ENCODE results near the gene EXO1. TPM values are rescaled to one million over a fixed set of nuclear protein-coding genes. Genes with fewer than 3 reads are reported as not detected.

The EXO1 gene
- total RNA-seq, 4 donors from 2014 or later = 0.52 to 10.0 TPM; not detected in 2

DNA sequence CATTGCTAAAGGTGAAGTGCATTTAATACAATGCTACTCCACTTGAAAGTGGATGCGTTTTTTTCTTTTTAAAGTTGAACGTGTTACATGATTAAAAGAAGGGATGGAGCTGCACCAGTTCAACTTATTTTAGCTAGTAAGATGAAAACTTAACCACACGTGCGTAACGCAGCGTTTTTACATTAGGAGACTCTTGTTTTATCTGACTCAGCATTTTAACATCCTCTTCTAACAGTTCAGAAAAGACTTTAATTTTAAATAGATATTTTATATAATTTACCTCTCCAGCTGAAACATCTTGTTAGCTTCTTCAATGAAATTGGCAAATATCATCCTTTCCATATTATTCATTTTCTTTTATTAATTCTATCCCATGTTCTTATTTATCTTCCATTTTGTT is 33.4 kb downstream of the EXO1 start:
- no peak for DNase-seq
- TF ChIP-seq POLR2A (IDR thresholded peaks at IDR 0.05) = no peak
- TF ChIP-seq, protein P1, sequence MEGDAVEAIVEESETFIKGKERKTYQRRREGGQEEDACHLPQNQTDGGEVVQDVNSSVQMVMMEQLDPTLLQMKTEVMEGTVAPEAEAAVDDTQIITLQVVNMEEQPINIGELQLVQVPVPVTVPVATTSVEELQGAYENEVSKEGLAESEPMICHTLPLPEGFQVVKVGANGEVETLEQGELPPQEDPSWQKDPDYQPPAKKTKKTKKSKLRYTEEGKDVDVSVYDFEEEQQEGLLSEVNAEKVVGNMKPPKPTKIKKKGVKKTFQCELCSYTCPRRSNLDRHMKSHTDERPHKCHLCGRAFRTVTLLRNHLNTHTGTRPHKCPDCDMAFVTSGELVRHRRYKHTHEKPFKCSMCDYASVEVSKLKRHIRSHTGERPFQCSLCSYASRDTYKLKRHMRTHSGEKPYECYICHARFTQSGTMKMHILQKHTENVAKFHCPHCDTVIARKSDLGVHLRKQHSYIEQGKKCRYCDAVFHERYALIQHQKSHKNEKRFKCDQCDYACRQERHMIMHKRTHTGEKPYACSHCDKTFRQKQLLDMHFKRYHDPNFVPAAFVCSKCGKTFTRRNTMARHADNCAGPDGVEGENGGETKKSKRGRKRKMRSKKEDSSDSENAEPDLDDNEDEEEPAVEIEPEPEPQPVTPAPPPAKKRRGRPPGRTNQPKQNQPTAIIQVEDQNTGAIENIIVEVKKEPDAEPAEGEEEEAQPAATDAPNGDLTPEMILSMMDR (IDR thresholded peaks at IDR 0.05) = no peak
- no peaks in the 10 kb centered on the region for H3K9me3 ChIP-seq
- no peaks in the 10 kb centered on the region for H3K36me3 ChIP-seq
- H3K27me3 ChIP-seq = no peaks in the 10 kb centered on the region
- H3K4me3 ChIP-seq = no peak overlapping the region
- no peaks in the 10 kb centered on the region for H3K4me1 ChIP-seq
- intact Hi-C loops (cut with DNase I; ENCODE audit: low total_unique reads) = no loop called here
- H3K27ac ChIP-seq = no peak overlapping the region

DNA sequence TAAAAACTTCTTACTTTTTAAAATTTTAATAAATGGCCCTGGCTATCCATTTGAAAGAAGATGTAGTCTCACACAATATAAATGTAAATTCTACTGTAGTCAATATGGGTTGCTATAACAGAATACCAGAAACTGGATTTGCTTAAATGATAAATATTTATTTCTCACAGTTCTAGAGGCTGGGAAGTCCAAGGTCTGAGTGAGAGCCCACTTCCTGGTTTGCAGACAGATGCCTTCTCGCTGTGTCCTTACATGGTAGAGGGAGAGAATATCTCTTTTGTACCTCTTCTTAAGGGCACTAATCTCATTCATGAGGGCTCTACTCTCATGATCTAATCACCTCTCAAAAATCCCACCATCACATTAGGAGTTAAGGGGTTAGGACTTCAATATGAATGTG is 35.2 kb downstream of the EXO1 start:
- TF ChIP-seq, protein P1 (IDR thresholded peaks at IDR 0.05) = no peak
- no peak for TF ChIP-seq POLR2A (IDR thresholded peaks at IDR 0.05)
- H3K4me3 ChIP-seq = no peak overlapping the region
- H3K36me3 ChIP-seq = no peaks in the 10 kb centered on the region
- DNase-seq = no peak
- H3K9me3 ChIP-seq = no peaks in the 10 kb centered on the region
- intact Hi-C loops (cut with DNase I; ENCODE audit: low total_unique reads) = no loop called here
- H3K4me1 ChIP-seq = no peaks in the 10 kb centered on the region
- no peak overlapping the region for H3K27ac ChIP-seq
- H3K27me3 ChIP-seq = no peaks in the 10 kb centered on the region

DNA sequence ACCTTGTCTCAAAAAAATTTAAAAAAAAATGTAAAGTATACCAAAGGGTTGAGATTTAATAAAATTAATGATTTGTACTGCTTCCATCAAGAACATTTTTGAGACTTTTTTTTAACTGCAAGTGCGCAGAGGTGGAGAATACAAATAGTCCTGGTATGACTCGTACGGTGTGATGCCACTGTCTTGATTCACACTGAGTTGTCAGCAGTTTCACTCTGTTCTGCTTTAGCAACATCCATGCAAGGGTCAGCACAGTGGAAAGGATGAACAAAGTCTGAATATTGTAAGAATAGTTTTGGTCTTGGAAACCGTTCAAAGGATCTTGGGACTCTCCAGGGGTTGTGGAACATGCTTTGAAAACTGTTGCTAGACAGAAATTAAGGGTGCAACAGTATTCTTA is 40.2 kb downstream of the EXO1 start:
- Histone ChIP-seq H3K36me3 (no peaks in the 10 kb centered on the region), H3K27me3 (no peaks in the 10 kb centered on the region), H3K4me3 (no peak overlapping the region), H3K9me3 (no peaks in the 10 kb centered on the region), H3K27ac (no peak overlapping the region), H3K4me1 (no peaks in the 10 kb centered on the region)
- DNase-seq = no peak
- TF ChIP-seq, protein P1 (IDR thresholded peaks at IDR 0.05) = no peak
- TF ChIP-seq POLR2A (IDR thresholded peaks at IDR 0.05) = no peak
- intact Hi-C loops (cut with DNase I; ENCODE audit: low total_unique reads) = no loop called here

DNA sequence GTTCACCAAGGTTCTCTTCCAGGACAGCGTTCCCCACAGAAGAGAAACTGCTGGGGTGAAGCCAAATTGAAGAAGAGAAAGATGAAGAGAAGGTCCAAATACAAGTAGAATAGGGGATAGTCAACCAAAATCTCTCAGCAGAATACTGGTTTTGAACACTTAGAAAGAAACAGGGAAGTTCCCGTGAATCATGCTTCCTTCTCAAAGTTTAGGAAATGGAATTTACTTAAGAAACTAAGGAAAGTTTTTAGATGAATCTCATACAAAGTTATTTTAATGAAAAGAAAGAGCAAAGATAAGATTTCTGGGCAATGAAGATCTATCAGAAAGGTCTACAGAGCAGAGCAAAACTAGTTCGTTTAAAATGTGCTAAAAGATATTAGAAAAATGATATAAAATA is 43.3 kb downstream of the EXO1 start:
- no peak for DNase-seq
- H3K9me3 ChIP-seq = no peaks in the 10 kb centered on the region
- H3K4me1 ChIP-seq = no peaks in the 10 kb centered on the region
- no peak overlapping the region for H3K27ac ChIP-seq
- TF ChIP-seq, protein P1 (IDR thresholded peaks at IDR 0.05) = no peak
- TF ChIP-seq POLR2A (IDR thresholded peaks at IDR 0.05) = no peak
- no peaks in the 10 kb centered on the region for H3K36me3 ChIP-seq
- no peaks in the 10 kb centered on the region for H3K27me3 ChIP-seq
- H3K4me3 ChIP-seq = no peak overlapping the region
- intact Hi-C loops (cut with DNase I; ENCODE audit: low total_unique reads) = no loop called here

DNA sequence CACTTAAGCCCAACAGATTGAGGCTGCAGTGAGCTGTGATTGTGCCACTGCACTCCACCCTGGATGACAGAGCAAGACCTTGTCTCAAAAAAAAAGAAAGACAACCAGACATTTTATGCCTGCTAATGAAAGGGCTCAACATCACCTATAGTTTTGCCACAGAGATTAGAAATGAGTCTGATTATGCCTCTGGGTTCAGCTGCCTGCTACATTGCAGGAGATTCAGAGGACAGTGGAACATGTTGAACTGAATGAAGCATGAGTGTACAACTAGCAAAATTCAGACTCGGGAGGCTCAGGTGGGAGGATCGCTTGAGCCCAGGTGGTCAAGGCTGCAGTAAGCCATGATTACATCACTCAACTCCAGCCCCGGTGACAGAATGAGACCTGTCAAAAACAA is 46.0 kb downstream of the EXO1 start:
- intact Hi-C loops (cut with DNase I; ENCODE audit: low total_unique reads) = no loop called here
- Histone ChIP-seq H3K4me1 (no peaks in the 10 kb centered on the region), H3K27ac (no peak overlapping the region), H3K27me3 (no peaks in the 10 kb centered on the region), H3K36me3 (no peaks in the 10 kb centered on the region), H3K4me3 (no peak overlapping the region), H3K9me3 (no peaks in the 10 kb centered on the region)
- TF ChIP-seq, protein P1 (IDR thresholded peaks at IDR 0.05) = no peak
- TF ChIP-seq POLR2A (IDR thresholded peaks at IDR 0.05) = no peak
- no peak for DNase-seq

Data from uterus (tissue), 4 donors.